ENCODE measurements around the gene COQ8A. TPM values are rescaled to one million over a fixed set of nuclear protein-coding genes. Genes with fewer than 3 reads are reported as not detected.
A peak's percentile ranks its signal among the peaks of the same experiment; 100 is the strongest.

Gene COQ8A
- total RNA-seq, 4 donors from 2014 or later: 53.4 to 97.5 (median 72.7) TPM

GRCh38 chr1:226986496-226987178, 46.5 kb downstream of the COQ8A start:
- intact Hi-C loops (cut with DNase I; ENCODE audit: low total_unique reads): no loop called here
- peak in 1 of 2 donors; percentile 78 for DNase-seq (ENCODE audit: low spot score in 2 of 2)
- WGBS, 2 donors: 84 to 87% methylated on average over 20 to 21 of the region's 21 CpGs
- H3K4me3 ChIP-seq (ENCODE audit: low read depth, poor library complexity, severe bottlenecking): no peak overlapping the region
- TF ChIP-seq POLR2A (IDR thresholded peaks at IDR 0.05) (no peak), CTCF (IDR thresholded peaks at IDR 0.05) (no peak)

- peak in 1 of 2 donors; percentile 77 for DNase-seq (ENCODE audit: low spot score in 2 of 2)
- no peak overlapping the region for H3K4me3 ChIP-seq (ENCODE audit: low read depth, poor library complexity, severe bottlenecking)
- 75 to 77% methylated on average over 7 to 8 of the region's 8 CpGs for WGBS, 2 donors
- TF ChIP-seq POLR2A (IDR thresholded peaks at IDR 0.05) (no peak), CTCF (IDR thresholded peaks at IDR 0.05) (no peak)
- intact Hi-C loops (cut with DNase I; ENCODE audit: low total_unique reads): no loop called here
Measured at GRCh38 chr1:226987179-226987536, 47.1 kb downstream of the COQ8A start.

GRCh38 chr1:226987623-226988333, 47.7 kb downstream of the COQ8A start:
- no peak overlapping the region for H3K4me3 ChIP-seq (ENCODE audit: low read depth, poor library complexity, severe bottlenecking)
- intact Hi-C loops (cut with DNase I; ENCODE audit: low total_unique reads): no loop called here
- peak in 1 of 2 donors; percentile 76 for DNase-seq (ENCODE audit: low spot score in 2 of 2)
- TF ChIP-seq CTCF (IDR thresholded peaks at IDR 0.05) (no peak), POLR2A (IDR thresholded peaks at IDR 0.05) (no peak)
- WGBS, 2 donors: 90 to 91% methylated on average over 15 to 16 of the region's 16 CpGs

- no peak overlapping the region for H3K4me3 ChIP-seq (ENCODE audit: low read depth, poor library complexity, severe bottlenecking)
- DNase-seq (ENCODE audit: low spot score in 2 of 2): peak in 1 of 2 donors; percentile 86
- intact Hi-C loops (cut with DNase I; ENCODE audit: low total_unique reads): no loop called here
- WGBS, 2 donors: 50 to 58% methylated on average over 3 of the region's 3 CpGs
- TF ChIP-seq CTCF (IDR thresholded peaks at IDR 0.05): no peak
- TF ChIP-seq POLR2A (IDR thresholded peaks at IDR 0.05): no peak
Measured at GRCh38 chr1:226988334-226988666, 48.2 kb downstream of the COQ8A start.

- TF ChIP-seq CTCF (IDR thresholded peaks at IDR 0.05): no peak
- TF ChIP-seq POLR2A (IDR thresholded peaks at IDR 0.05): no peak
- DNase-seq (ENCODE audit: low spot score in 2 of 2): no peak
- WGBS, 2 donors: 78 to 79% methylated on average over 12 of the region's 12 CpGs
- H3K4me3 ChIP-seq (ENCODE audit: low read depth, poor library complexity, severe bottlenecking): no peak overlapping the region
- intact Hi-C loops (cut with DNase I; ENCODE audit: low total_unique reads): no loop called here
Measured at GRCh38 chr1:226989085-226989920, 49.2 kb downstream of the COQ8A start.

Measured in lower leg skin (tissue), 4 donors.